ENCODE results near the gene GPC6.

GRCh38 chr13:93539914-93540313, 313.3 kb downstream of the GPC6 start:
- TF ChIP-seq, protein P1, sequence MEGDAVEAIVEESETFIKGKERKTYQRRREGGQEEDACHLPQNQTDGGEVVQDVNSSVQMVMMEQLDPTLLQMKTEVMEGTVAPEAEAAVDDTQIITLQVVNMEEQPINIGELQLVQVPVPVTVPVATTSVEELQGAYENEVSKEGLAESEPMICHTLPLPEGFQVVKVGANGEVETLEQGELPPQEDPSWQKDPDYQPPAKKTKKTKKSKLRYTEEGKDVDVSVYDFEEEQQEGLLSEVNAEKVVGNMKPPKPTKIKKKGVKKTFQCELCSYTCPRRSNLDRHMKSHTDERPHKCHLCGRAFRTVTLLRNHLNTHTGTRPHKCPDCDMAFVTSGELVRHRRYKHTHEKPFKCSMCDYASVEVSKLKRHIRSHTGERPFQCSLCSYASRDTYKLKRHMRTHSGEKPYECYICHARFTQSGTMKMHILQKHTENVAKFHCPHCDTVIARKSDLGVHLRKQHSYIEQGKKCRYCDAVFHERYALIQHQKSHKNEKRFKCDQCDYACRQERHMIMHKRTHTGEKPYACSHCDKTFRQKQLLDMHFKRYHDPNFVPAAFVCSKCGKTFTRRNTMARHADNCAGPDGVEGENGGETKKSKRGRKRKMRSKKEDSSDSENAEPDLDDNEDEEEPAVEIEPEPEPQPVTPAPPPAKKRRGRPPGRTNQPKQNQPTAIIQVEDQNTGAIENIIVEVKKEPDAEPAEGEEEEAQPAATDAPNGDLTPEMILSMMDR (IDR thresholded peaks at IDR 0.05): no peak
- TF ChIP-seq, protein P2, sequence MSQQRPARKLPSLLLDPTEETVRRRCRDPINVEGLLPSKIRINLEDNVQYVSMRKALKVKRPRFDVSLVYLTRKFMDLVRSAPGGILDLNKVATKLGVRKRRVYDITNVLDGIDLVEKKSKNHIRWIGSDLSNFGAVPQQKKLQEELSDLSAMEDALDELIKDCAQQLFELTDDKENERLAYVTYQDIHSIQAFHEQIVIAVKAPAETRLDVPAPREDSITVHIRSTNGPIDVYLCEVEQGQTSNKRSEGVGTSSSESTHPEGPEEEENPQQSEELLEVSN (IDR thresholded peaks at IDR 0.05; ENCODE audit: borderline replicate concordance, low read depth): no peak
- TF ChIP-seq MAFK (IDR thresholded peaks at IDR 0.05; ENCODE audit: partially characterized antibody) (no peak), POLR2AphosphoS2 (conservative IDR thresholded peaks at IDR 0.05; ENCODE audit: low read length) (no peak), BCL3 (IDR thresholded peaks at IDR 0.05) (no peak), PBX3 (IDR thresholded peaks at IDR 0.05) (no peak), FOSL2 (IDR thresholded peaks at IDR 0.05) (no peak), FOSL2 (CRISPR knock-in tag; IDR thresholded peaks at IDR 0.05) (no peak)
- TF ChIP-seq, protein P3, sequence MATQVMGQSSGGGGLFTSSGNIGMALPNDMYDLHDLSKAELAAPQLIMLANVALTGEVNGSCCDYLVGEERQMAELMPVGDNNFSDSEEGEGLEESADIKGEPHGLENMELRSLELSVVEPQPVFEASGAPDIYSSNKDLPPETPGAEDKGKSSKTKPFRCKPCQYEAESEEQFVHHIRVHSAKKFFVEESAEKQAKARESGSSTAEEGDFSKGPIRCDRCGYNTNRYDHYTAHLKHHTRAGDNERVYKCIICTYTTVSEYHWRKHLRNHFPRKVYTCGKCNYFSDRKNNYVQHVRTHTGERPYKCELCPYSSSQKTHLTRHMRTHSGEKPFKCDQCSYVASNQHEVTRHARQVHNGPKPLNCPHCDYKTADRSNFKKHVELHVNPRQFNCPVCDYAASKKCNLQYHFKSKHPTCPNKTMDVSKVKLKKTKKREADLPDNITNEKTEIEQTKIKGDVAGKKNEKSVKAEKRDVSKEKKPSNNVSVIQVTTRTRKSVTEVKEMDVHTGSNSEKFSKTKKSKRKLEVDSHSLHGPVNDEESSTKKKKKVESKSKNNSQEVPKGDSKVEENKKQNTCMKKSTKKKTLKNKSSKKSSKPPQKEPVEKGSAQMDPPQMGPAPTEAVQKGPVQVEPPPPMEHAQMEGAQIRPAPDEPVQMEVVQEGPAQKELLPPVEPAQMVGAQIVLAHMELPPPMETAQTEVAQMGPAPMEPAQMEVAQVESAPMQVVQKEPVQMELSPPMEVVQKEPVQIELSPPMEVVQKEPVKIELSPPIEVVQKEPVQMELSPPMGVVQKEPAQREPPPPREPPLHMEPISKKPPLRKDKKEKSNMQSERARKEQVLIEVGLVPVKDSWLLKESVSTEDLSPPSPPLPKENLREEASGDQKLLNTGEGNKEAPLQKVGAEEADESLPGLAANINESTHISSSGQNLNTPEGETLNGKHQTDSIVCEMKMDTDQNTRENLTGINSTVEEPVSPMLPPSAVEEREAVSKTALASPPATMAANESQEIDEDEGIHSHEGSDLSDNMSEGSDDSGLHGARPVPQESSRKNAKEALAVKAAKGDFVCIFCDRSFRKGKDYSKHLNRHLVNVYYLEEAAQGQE (IDR thresholded peaks at IDR 0.05): no peak

All from A549 (cell line).